ENCODE results near the gene WBP2. TPM values are rescaled to one million over a fixed set of nuclear protein-coding genes. Genes with fewer than 3 reads are reported as not detected.

WBP2 gene
- total and polyA plus RNA-seq, 9 of the 15 experiments (the other 6 are each of a cell fraction or from before 2014, with no cell fraction given) = 2.2 to 74.3 (median 20.0) TPM

GRCh38 chr17:75842963-75843576, 12.1 kb downstream of the WBP2 start:
- WGBS (ENCODE audit: insufficient coverage, low coverage, missing lambda C conversion rate) = 5% methylated on average over 16 of the region's 22 CpGs
- peak overlapping the region; percentile 95 for H3K27ac ChIP-seq (ENCODE audit: extremely low read depth, low read depth, low read length)
- peaks cover 50% of the 10 kb centered on the region for H3K79me2 ChIP-seq (ENCODE audit: control insufficient read depth, insufficient read depth, low read length)
- DNase-seq (ENCODE audit: extremely low read depth in 1 of 4, low spot score in 3 of 4) (peak in 1 of 4 experiments; percentile 45), FAIRE-seq (no peak), ATAC-seq (peak; percentile 1; the same call in 2 of the 3 replicates)
- H2AFZ ChIP-seq (ENCODE audit: low read depth, low read length) = peak overlapping the region; percentile 81
- H3K4me2 ChIP-seq (ENCODE audit: insufficient read depth, low read length) = peak overlapping the region; percentile 99
- H3K4me1 ChIP-seq (replicated peaks in 1 of 2; ENCODE audit: control insufficient read depth in 2 of 2, insufficient read depth in 2 of 2, low read length in 2 of 2) = peaks cover 24 to 80% of the 10 kb centered on the region in 2 experiments
- H3K9ac ChIP-seq (ENCODE audit: insufficient read depth in 1 of 2, low read depth in 2 of 2, low read length in 2 of 2) = peak overlapping the region; percentile 95 to 98
- intact Hi-C loops (cut with micrococcal nuclease) (no loop called here), in situ Hi-C loops (cut with MboI) (no loop called here)
- peaks cover 59% of the 10 kb centered on the region for H3K36me3 ChIP-seq (ENCODE audit: control insufficient read depth, insufficient read depth, low read length)
- H3K9me3 ChIP-seq (replicated peaks; ENCODE audit: control insufficient read depth, insufficient read depth, low read depth, low read length) = no peaks in the 10 kb centered on the region
- H3K27me3 ChIP-seq (ENCODE audit: control insufficient read depth in 2 of 2, insufficient read depth in 2 of 2, low read length in 2 of 2) = no peaks in the 10 kb centered on the region
- BruUV-seq (replicated peaks) = TSS peak; percentile 52
- no peaks in the 10 kb centered on the region for H4K20me1 ChIP-seq (replicated peaks; ENCODE audit: control insufficient read depth, insufficient read depth, low read length)
- no peaks in the 10 kb centered on the region for H3K9me1 ChIP-seq (ENCODE audit: control insufficient read depth, insufficient read depth, low read length)
- POLR2A ChIA-PET = interaction anchor here (0.9 to 8.5 kb wide), 9 partner anchors 9 to 67 kb away, joined by 3 to 145 read pairs (median 9); partner anchors contain the start of gene WBP2
- H3K4me3 ChIP-seq = peak overlapping the region; percentile 69
- CTCF ChIA-PET (ENCODE audit: low intra/inter-chr PET ratio) = no interaction called here
- peak; percentile 36; the same call in 1 of the 2 replicates for TF ChIP-seq CBFB (CRISPR knock-in tag; IDR thresholded peaks at IDR 0.05)
- TF ChIP-seq ZC3H4 (CRISPR knock-in tag; IDR thresholded peaks at IDR 0.05; ENCODE audit: borderline replicate concordance) = 0 out of 2 replicates have a peak, but pooled peaks have one; percentile 38
- peak in 1 of 3 experiments; percentile 18; a peak in 1 of 6 replicates for TF ChIP-seq CTCF (IDR thresholded peaks at IDR 0.05 in 2 of 3, conservative IDR thresholded peaks at IDR 0.05 in 1 of 3; ENCODE audit: insufficient read depth in 2 of 3, low read depth in 1 of 3, low read length in 3 of 3)
- TF ChIP-seq ZNF639 (CRISPR knock-in tag; conservative IDR thresholded peaks at IDR 0.05 in 1 of 2, IDR thresholded peaks at IDR 0.05 in 1 of 2) = no peak; a peak in 1 of 4 replicates
- TF ChIP-seq ZBTB33 (CRISPR knock-in tag; IDR thresholded peaks at IDR 0.05) = 0 out of 2 replicates have a peak, but pooled peaks have one; percentile 9
- peak; percentile 57; the same call in 1 of the 2 replicates for TF ChIP-seq TGIF2 (CRISPR knock-in tag; IDR thresholded peaks at IDR 0.05)
- TF ChIP-seq ZNF12 (CRISPR knock-in tag; IDR thresholded peaks at IDR 0.05) = 0 out of 2 replicates have a peak, but pooled peaks have one; percentile 7
- TF ChIP-seq ZBTB1 (CRISPR knock-in tag; IDR thresholded peaks at IDR 0.05; ENCODE audit: borderline replicate concordance, low read depth) = 0 out of 2 replicates have a peak, but pooled peaks have one; percentile 46
- TF ChIP-seq OTX1 (CRISPR knock-in tag; IDR thresholded peaks at IDR 0.05) = no peak
- TF ChIP-seq ZNF584 (CRISPR knock-in tag; IDR thresholded peaks at IDR 0.05; ENCODE audit: low read depth) = 0 out of 2 replicates have a peak, but pooled peaks have one; percentile 10
- no peak for TF ChIP-seq EZH2 (IDR thresholded peaks at IDR 0.05; ENCODE audit: borderline replicate concordance, low read depth, low read length)
- 0 out of 3 replicates have a peak, but pooled peaks of 1 of the 2 experiments have one; percentile 20 for TF ChIP-seq CBX3 (IDR thresholded peaks at IDR 0.05; ENCODE audit: borderline replicate concordance in 1 of 2, low read length in 2 of 2)
- peak in 1 of 2 experiments; percentile 11; a peak in 1 of 4 replicates for TF ChIP-seq SIN3A (IDR thresholded peaks at IDR 0.05; ENCODE audit: borderline replicate concordance in 2 of 2, control insufficient read depth in 1 of 2, low read depth in 2 of 2, low read length in 2 of 2)
- peak; percentile 44; the same call in 1 of the 2 replicates for TF ChIP-seq KAT7 (CRISPR knock-in tag; IDR thresholded peaks at IDR 0.05; ENCODE audit: borderline replicate concordance)

Data from K562 (cell line).